Mesodermal cell (in vitro differentiated cells): ENCODE measurements around the gene DEFB121.

Experiments used
- H3K27ac ChIP-seq: 2 replicates; pipeline ENCODE4 v1.7.0; 2013; ENCODE audit warnings: mild to moderate bottlenecking, low read depth, low read length, moderate library complexity; ENCODE audit not compliant: severe bottlenecking
- H3K36me3 ChIP-seq: 2 replicates; pipeline ENCODE4 v1.7.1; 2013; ENCODE audit warnings: mild to moderate bottlenecking, low read length, moderate library complexity; ENCODE audit not compliant: control insufficient read depth, insufficient read depth
- H3K4me1 ChIP-seq: one replicate; pipeline ENCODE4 v1.7.1; 2013; ENCODE audit warnings: mild to moderate bottlenecking, low read length; ENCODE audit not compliant: insufficient read depth, control insufficient read depth, poor library complexity, severe bottlenecking
- H3K4me3 ChIP-seq: 2 replicates; pipeline ENCODE4 v1.7.0; 2013; ENCODE audit warnings: low read length, control low read depth, mild to moderate bottlenecking; ENCODE audit not compliant: insufficient read depth, poor library complexity, severe bottlenecking; ENCODE audit errors: extremely low read depth
- H3K9me3 ChIP-seq: 2 replicates; pipeline ENCODE4 v1.7.1; 2013; ENCODE audit warnings: mild to moderate bottlenecking, low read length, moderate library complexity; ENCODE audit not compliant: control insufficient read depth
- WGBS, 2 experiments: methylation state at CpG; one replicate each; pipeline ENCODE4 v1.1.5; 2013; ENCODE audit warnings: missing lambda C conversion rate in 2 of 2; ENCODE audit not compliant: insufficient coverage in 2 of 2; 5-methylcytosine and 5-hydroxymethylcytosine counted together

DEFB121 gene

DNA sequence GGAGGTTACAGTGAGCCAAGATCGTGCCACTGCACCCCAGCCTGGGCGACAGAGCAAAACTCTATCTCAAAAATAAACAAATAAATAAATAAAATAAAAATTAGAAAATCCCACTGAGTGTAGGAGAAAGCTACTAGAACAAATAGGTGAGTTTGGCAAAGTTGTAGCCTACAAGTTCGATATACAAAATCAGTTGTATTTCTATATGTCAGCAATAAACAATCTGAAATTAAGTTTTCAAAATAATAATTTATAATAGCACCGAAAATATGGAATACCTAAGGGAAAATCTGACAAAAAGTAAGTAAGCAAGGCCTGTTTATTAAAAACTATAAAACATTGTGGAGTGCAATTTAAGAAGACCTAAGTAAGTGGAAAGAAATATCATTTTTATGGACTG, 42.7 kb downstream of the DEFB121 start:
- WGBS, 2 experiments: no CpG with 5 or more reads among the region's 4 CpGs
- no peak overlapping the region for H3K4me3 ChIP-seq
- H3K9me3 ChIP-seq: peaks cover 31% of the 10 kb centered on the region

DNA sequence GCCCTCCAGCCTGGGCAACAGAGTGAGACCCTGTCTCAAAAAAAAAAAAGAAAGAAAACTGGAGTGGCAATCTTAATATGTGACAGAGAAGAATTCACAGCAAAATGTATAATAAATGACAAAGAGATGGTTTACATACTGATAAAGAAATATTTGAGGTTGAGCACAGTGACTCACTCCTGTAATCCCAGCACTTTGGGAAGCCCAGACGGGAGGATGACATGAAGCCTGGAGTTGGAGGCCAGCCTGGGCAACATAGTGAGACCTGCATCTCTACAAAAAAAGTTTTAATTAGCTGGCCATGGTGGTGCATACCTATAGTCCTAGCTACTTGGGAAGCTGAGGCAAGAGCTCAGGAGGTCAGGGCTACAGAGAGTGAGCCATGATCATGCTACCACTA, 50.0 kb downstream of the DEFB121 start:
- Histone ChIP-seq H3K9me3 (peaks cover 41% of the 10 kb centered on the region), H3K4me3 (no peak overlapping the region), H3K27ac (no peak overlapping the region), H3K4me1 (no peaks in the 10 kb centered on the region), H3K36me3 (no peaks in the 10 kb centered on the region)
- 17 to 57% methylated on average over 1 of the region's 1 CpG for WGBS, 2 experiments

More for the DNA sequence above, 42.7 kb downstream of the DEFB121 start:
- Histone ChIP-seq H3K4me1 (no peaks in the 10 kb centered on the region), H3K36me3 (no peaks in the 10 kb centered on the region), H3K27ac (no peak overlapping the region)
